Erythroblast (primary cell): ENCODE measurements around the gene MIPOL1.

Source experiments
- GATA1 ChIP-seq: IDR thresholded peaks from 2 replicates; pipeline ENCODE4 v1.6.1; 2011; ENCODE audit warnings: low read depth, mild to moderate bottlenecking, control low read depth, low read length, moderate library complexity
- POLR2A ChIP-seq: IDR thresholded peaks from 2 replicates; pipeline ENCODE4 v1.6.1; 2011; ENCODE audit warnings: mild to moderate bottlenecking, low read length

- TF ChIP-seq POLR2A (peak; percentile 13), GATA1 (no peak)
Observed at GRCh38 chr14:37167151-37168047, 30.3 kb upstream of the MIPOL1 start.
